Measurements from ENCODE around the gene MICU1. TPM values are rescaled to one million over a fixed set of nuclear protein-coding genes. Genes with fewer than 3 reads are reported as not detected.

The MICU1 gene
- total and polyA plus RNA-seq, 7 donors: 29.4 to 53.5 (median 33.9) TPM

GRCh38 chr10:72462261-72462660, 163.6 kb downstream of the MICU1 start:
- no peaks in the 10 kb centered on the region for H3K9me3 ChIP-seq
- TF ChIP-seq POLR2AphosphoS5 (IDR thresholded peaks at IDR 0.05) (no peak), POLR2A (IDR thresholded peaks at IDR 0.05) (no peak), CTCF (IDR thresholded peaks at IDR 0.05) (no peak), EP300 (IDR thresholded peaks at IDR 0.05) (no peak)
- peaks cover 0 to 10% (median 3%) of the 10 kb centered on the region in 4 donors for H3K4me1 ChIP-seq
- H3K27ac ChIP-seq: no peak overlapping the region
- H3K4me3 ChIP-seq: no peak overlapping the region
- intact Hi-C loops (cut with DNase I): no loop called here
- no peaks in the 10 kb centered on the region for H3K36me3 ChIP-seq
- no peaks in the 10 kb centered on the region for H3K27me3 ChIP-seq
- 66 to 85% methylated on average over 3 of the region's 3 CpGs for WGBS, 2 donors
- no peak for DNase-seq

GRCh38 chr10:72461085-72461484, 164.8 kb downstream of the MICU1 start:
- H3K27me3 ChIP-seq: no peaks in the 10 kb centered on the region
- H3K4me3 ChIP-seq: no peak overlapping the region
- no peak overlapping the region for H3K27ac ChIP-seq
- intact Hi-C loops (cut with DNase I): no loop called here
- no peaks in the 10 kb centered on the region for H3K9me3 ChIP-seq
- DNase-seq: no peak
- H3K4me1 ChIP-seq: peaks cover 0 to 10% (median 3%) of the 10 kb centered on the region in 4 donors
- no peaks in the 10 kb centered on the region for H3K36me3 ChIP-seq
- TF ChIP-seq POLR2A (IDR thresholded peaks at IDR 0.05) (no peak), POLR2AphosphoS5 (IDR thresholded peaks at IDR 0.05) (no peak)
- WGBS, 2 donors: 13 to 55% methylated on average over 2 of the region's 2 CpGs

- Histone ChIP-seq H3K4me1 (peaks cover 0 to 10% (median 3%) of the 10 kb centered on the region in 4 donors), H3K36me3 (no peaks in the 10 kb centered on the region), H3K9me3 (no peaks in the 10 kb centered on the region), H3K27ac (no peak overlapping the region), H3K4me3 (no peak overlapping the region), H3K27me3 (no peaks in the 10 kb centered on the region)
- no peak for DNase-seq
- intact Hi-C loops (cut with DNase I): no loop called here
- no peak for TF ChIP-seq EP300 (IDR thresholded peaks at IDR 0.05)
- no peak for TF ChIP-seq POLR2A (IDR thresholded peaks at IDR 0.05)
- TF ChIP-seq CTCF (IDR thresholded peaks at IDR 0.05): no peak
- no peak for TF ChIP-seq POLR2AphosphoS5 (IDR thresholded peaks at IDR 0.05)
These were observed 165.5 kb downstream of the MICU1 start for GRCh38 chr10:72460284-72460876.

GRCh38 chr10:72459301-72459700, 166.6 kb downstream of the MICU1 start:
- DNase-seq: no peak
- TF ChIP-seq POLR2A (IDR thresholded peaks at IDR 0.05) (no peak), CTCF (IDR thresholded peaks at IDR 0.05) (no peak), EP300 (IDR thresholded peaks at IDR 0.05) (no peak), POLR2AphosphoS5 (IDR thresholded peaks at IDR 0.05) (no peak)
- Histone ChIP-seq H3K27ac (no peak overlapping the region), H3K4me3 (no peak overlapping the region), H3K4me1 (peaks cover 0 to 10% (median 3%) of the 10 kb centered on the region in 4 donors), H3K27me3 (no peaks in the 10 kb centered on the region), H3K36me3 (no peaks in the 10 kb centered on the region), H3K9me3 (no peaks in the 10 kb centered on the region)
- WGBS, 2 donors: 85% methylated on average over 3 of the region's 3 CpGs
- intact Hi-C loops (cut with DNase I): no loop called here

- Histone ChIP-seq H3K4me3 (no peak overlapping the region), H3K9me3 (no peaks in the 10 kb centered on the region), H3K36me3 (peaks cover 0 to 7% (median 0%) of the 10 kb centered on the region in 4 donors), H3K27ac (no peak overlapping the region), H3K27me3 (no peaks in the 10 kb centered on the region), H3K4me1 (peaks cover 0 to 10% (median 2%) of the 10 kb centered on the region in 4 donors)
- no peak for DNase-seq
- intact Hi-C loops (cut with DNase I): no loop called here
- TF ChIP-seq EP300 (IDR thresholded peaks at IDR 0.05) (no peak), POLR2A (IDR thresholded peaks at IDR 0.05) (no peak), CTCF (IDR thresholded peaks at IDR 0.05) (no peak), POLR2AphosphoS5 (IDR thresholded peaks at IDR 0.05) (no peak)
- WGBS, 2 donors: 57 to 83% methylated on average over 3 of the region's 3 CpGs
These were observed 169.8 kb downstream of the MICU1 start for GRCh38 chr10:72455889-72456595.

Measured in sigmoid colon (tissue), 7 donors.